Fibroblast of skin of right biceps (primary cell): Measurements from ENCODE around the gene DLEU7.

Experiments used
- DNase-seq: peaks from one replicate; pipeline ENCODE4 v3.0.0-alpha.2; 2013

The DLEU7 gene

DNA sequence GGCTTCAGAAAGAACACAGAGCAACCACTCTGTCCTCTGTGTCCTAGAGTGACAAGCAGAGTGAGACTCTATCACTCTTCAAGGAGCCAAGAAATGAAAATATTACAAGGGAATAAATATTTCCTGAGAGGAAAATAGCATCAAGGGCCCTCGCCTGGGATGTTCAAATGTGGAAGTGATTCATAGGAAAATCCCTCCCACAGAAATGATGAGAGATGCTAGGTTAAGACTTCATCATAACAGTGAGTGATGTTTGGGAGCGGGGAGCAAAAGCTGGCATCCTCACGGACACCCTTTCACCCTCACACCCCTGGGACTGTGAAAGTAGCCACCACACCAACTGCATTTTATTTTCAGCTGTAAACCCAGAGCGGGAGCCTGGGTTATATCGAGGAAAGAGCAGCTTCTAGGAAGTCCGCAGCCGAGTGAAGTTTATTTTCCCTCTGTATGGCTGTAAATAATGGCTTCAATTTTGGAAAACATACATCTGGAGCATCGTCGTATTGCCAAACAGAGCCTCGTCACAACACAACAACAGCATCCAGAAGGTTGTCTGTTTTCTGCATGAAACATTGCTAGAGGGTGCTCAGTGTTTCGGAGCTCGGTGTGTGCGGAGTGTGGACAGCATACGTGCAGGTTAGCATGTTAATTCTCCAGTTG, 54.8 kb downstream of the DLEU7 start:
- peak; percentile 51 for DNase-seq

DNA sequence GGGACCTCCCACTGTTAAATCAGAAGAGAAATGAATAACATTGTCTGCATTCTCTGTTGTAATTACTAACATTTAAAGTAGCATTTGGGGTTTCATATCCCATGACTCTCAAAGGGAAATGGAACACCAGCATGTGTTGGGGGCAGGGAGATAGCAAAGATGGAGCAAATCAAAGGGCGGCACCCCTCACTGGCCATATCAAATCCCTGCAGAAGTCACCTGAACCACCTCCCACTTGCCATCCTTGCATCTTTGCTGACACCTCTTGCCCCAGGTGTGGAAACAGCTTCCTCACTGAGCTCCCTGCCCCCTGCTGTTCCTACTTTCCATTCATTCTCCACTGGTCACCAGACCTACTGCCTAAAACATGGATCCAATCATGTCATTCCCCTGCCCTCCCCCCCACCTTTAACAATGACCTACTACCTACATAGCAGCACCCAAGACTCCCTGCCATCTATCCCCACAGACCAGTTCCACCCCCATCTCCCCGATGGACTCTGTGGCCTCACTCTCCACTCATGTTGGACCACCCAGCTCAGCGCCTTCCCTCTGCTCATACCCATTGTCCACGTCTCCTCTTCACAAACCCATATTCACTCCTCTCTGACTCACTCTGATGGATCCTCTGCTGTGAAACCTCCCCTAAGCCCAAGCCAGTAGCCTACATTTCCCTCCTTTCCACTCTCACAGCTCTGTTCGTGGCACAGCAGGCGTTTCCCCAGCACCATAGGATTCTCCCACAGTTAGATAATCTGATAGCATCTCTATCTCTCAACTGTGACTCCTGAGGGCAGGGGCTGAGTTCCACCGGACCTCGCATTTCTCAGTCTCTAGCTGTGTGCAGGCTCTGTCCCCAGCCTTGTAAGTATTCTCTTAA, 55.9 kb downstream of the DLEU7 start:
- no peak for DNase-seq

DNA sequence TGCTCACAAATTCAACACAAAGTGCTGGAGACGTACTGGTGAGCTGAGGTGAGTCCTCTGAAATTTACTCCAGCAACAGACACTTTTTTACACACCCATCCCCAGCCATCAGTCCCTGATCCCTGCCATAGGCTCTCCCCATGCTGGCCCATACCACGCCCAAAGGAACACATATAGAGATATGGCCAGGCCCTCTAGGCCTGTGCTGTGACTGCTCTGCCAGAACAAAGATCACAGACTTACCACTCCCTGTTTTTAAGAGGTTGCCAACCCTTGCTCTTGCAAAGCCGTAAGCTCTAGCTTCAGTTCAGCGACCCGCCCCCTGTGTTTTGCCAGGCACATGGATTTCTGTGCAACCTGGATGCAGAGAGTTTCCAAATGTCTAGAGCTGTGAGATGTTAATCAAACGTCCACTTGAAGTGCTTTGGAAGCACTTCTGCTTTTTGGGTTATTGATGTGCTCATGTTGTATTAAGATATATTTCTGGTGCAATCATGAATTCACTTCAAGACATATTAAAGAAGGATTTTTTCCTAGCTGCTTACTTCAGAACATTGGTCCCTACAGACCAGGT, 59.7 kb downstream of the DLEU7 start:
- DNase-seq = no peak

- DNase-seq = no peak
These were observed 60.4 kb downstream of the DLEU7 start for GRCh38 chr13:50783066-50783465.

DNA sequence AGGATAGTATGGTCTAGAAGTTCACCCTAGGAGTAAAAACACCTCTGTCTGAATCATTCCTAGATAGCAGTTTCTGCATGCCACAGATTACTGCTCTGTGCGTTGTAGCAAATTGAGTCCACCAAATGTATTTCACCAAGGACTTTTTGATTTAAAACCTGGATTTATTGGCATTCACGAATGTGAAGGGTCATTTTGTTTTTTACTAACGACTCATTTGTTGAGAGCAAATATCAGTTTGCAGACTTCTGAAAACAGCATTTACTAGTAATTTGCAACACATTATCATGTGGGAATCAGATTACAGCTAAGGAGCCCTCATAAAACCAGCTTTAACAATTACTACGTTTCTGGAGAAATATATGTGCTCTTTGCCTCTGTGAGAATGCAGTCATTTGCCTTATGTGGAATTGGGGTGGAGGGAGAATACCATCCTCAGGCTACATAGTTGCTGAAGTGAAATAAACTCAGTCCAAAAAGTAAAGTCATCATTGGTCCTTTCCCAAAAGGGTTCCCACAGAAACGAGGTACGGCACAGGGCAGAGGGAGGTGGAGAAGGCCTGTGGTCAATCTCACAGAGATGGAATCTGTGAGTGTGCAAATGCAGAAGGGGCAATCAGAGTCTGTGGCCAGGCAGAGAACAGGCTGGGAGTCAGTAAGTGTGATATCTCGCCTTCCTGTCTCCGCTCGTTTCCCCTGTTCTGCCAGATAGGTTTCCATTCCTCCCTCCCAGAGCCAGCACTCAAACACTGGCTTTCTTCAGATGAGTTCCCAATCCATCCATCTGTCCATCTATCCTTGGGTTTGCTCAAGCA, 63.1 kb downstream of the DLEU7 start:
- peak; percentile 19 for DNase-seq

- DNase-seq = no peak
These were observed 63.9 kb downstream of the DLEU7 start for GRCh38 chr13:50779443-50780200.
